Mesendoderm (in vitro differentiated cells): ENCODE data around the gene TMEM250.

Source experiments
- DNase-seq: peaks from one replicate; pipeline ENCODE4 v3.0.0; 2013
- H2AK5ac ChIP-seq: 2 replicates; pipeline ENCODE4 v1.6.1; 2013; ENCODE audit warnings: low read length, inconsistent platforms
- H2BK120ac ChIP-seq: 2 replicates; pipeline ENCODE4 v1.6.1; 2013; ENCODE audit warnings: low read depth, mild to moderate bottlenecking, low read length, moderate library complexity, mixed read lengths
- H2BK15ac ChIP-seq: replicated peaks from 2 replicates; pipeline ENCODE4 v1.6.1; 2013; ENCODE audit warnings: low read depth, mild to moderate bottlenecking, moderate library complexity
- H2BK5ac ChIP-seq: 2 replicates; pipeline ENCODE4 v1.6.1; 2013; ENCODE audit warnings: low read length, inconsistent platforms
- H3K18ac ChIP-seq: 2 replicates; pipeline ENCODE4 v1.6.1; 2013; ENCODE audit warnings: mild to moderate bottlenecking, low read length, mixed read lengths
- H3K23ac ChIP-seq: one replicate; pipeline ENCODE4 v1.6.1; 2013; ENCODE audit warnings: low read length
- H3K27ac ChIP-seq: 2 replicates; pipeline ENCODE4 v1.5.1; 2013; ENCODE audit warnings: low read depth, mild to moderate bottlenecking, inconsistent platforms, low read length, moderate library complexity
- H3K27me3 ChIP-seq: 2 replicates; pipeline ENCODE4 v1.6.1; 2013; ENCODE audit warnings: low read length, control low read depth, mild to moderate bottlenecking, inconsistent platforms; ENCODE audit not compliant: insufficient read depth, poor library complexity
- H3K36me3 ChIP-seq: 2 replicates; pipeline ENCODE4 v1.6.1; 2013; ENCODE audit warnings: low read length, inconsistent platforms; ENCODE audit not compliant: control insufficient read depth, insufficient read depth
- H3K4ac ChIP-seq: one replicate; pipeline ENCODE4 v1.6.1; 2013; ENCODE audit warnings: low read depth, mild to moderate bottlenecking, low read length, moderate library complexity
- H3K4me1 ChIP-seq: 2 replicates; pipeline ENCODE4 v1.6.1; 2013; ENCODE audit warnings: low read depth, low read length, inconsistent platforms; ENCODE audit not compliant: control insufficient read depth
- H3K4me2 ChIP-seq: 2 replicates; pipeline ENCODE4 v1.6.1; 2013; ENCODE audit warnings: low read length
- H3K4me3 ChIP-seq: 2 replicates; pipeline ENCODE4 v1.5.1; 2013; ENCODE audit warnings: mild to moderate bottlenecking, low read length
- H3K56ac ChIP-seq: one replicate; pipeline ENCODE4 v1.6.1; 2013; ENCODE audit warnings: low read length
- H3K79me1 ChIP-seq: 2 replicates; pipeline ENCODE4 v1.6.1; 2013; ENCODE audit warnings: low read length, inconsistent platforms
- H3K79me2 ChIP-seq: 2 replicates; pipeline ENCODE4 v1.6.1; 2013; ENCODE audit warnings: mild to moderate bottlenecking, low read length; ENCODE audit not compliant: control insufficient read depth, insufficient read depth
- H3K9ac ChIP-seq: 2 replicates; pipeline ENCODE4 v1.6.1; 2013; ENCODE audit warnings: low read length, inconsistent platforms
- H4K5ac ChIP-seq: one replicate; pipeline ENCODE4 v1.6.1; 2013; ENCODE audit warnings: low read length
- H4K8ac ChIP-seq: one replicate; pipeline ENCODE4 v1.6.1; 2013; ENCODE audit warnings: low read depth, mild to moderate bottlenecking, control low read depth, low read length, moderate library complexity
- WGBS: extraction: QIAGEN DNeasy Blood & Tissue Kit; methylation state at CpG from one replicate; pipeline ENCODE4 v1.1.7; 2013; ENCODE audit warnings: low lambda C conversion rate, missing lambda C conversion rate; ENCODE audit not compliant: insufficient coverage; ENCODE audit errors: extremely low coverage; 5-methylcytosine and 5-hydroxymethylcytosine counted together

Gene TMEM250

DNA sequence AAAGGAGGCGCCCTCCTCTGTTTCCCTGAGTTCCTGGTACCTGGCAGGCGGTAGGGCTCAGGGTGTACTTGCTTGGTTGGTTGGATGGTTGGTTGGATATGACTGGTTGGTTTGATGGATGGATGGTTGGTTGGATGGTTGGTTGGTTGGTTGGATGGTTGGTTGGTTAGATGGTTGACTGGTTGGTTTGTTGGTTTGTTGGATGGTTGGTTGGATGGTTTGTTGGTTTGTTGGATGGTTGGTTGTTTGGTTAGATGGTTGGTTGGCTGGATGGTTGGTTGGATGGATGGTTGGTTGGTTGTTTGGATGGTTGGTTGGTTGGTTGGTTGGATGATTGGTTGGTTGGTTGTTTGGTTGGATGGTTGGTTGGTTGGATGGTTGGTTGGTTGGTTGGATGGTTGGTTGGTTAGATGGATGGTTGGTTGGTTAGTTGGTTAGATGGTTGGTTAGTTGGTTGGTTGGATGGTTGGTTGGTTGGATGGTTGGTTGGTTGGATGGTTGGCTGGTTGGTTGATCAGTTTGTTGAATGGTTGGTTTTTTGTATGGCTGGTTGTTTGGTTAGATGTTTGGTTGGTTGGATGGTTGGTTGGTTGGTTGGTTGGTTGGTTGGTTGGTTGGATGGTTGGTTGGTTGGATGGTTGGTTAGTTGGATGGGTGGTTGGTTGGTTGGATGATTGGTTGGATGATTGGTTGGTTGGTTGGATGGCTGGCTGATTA, 6.5 kb upstream of the TMEM250 start:
- Histone ChIP-seq H2BK15ac (no peak overlapping the region), H3K18ac (no peak overlapping the region), H3K27ac (no peak overlapping the region), H3K79me2 (no peaks in the 10 kb centered on the region), H3K9ac (no peak overlapping the region), H2BK120ac (no peak overlapping the region), H3K4me1 (no peaks in the 10 kb centered on the region), H3K56ac (no peak overlapping the region), H3K27me3 (no peaks in the 10 kb centered on the region), H3K4me3 (no peak overlapping the region), H3K23ac (no peak overlapping the region), H3K36me3 (no peaks in the 10 kb centered on the region), H2AK5ac (no peak overlapping the region), H3K4me2 (no peak overlapping the region), H4K5ac (no peak overlapping the region), H3K4ac (no peak overlapping the region), H4K8ac (no peak overlapping the region), H2BK5ac (no peak overlapping the region), H3K79me1 (no peaks in the 10 kb centered on the region)
- no CpG with 5 or more reads among the region's 2 CpGs for whole genome bisulfite sequencing
- no peak for DNase-seq

DNA sequence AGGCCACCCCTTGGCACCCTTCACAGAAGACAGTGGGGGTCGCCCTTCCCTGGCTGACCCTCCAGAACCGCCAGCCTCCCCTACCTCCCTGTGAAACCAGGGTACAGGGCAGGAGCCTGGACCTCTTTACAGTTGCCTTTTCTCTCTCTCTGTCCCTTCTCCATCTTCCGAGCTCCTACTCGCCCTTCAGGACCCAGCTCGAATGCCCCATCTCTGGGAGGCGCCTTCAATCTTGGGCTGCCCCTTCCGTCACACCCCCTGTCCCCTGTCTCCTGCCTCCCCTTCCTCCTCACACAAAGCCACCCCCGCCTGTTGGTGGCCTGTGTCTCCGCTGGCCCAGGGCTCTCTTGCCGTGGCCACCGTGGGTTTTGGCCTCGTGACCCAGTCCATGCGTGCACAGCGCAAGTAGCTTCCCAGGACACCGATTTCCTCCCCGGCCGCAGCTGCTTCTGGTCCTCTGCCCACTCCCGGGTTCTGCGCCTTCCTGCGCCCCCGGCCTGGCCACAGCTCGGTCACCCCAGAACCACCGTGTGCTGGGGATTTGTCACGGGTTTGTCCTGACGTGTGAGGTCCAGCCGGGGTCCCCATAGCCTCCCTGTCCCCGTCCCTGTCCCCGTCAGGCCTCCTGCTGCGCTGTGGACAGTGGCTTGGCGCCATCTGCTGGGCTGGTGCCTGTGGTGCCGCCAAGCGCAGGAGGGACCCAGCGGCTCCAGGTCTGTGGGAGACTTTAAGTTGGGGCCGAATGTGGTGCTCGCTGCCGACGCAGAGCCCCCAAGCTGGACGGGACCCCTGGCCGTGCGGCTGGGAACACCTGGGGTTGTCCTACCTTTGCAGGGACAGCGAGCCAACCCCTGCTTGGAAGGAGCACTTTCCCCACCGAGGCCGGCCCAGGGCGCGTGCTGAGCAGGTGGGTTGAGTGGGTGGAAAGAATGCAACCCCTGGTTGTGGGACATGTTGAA, 4.0 kb upstream of the TMEM250 start:
- H2BK5ac ChIP-seq = no peak overlapping the region
- H2BK120ac ChIP-seq = no peak overlapping the region
- no peaks in the 10 kb centered on the region for H3K4me1 ChIP-seq
- no peak overlapping the region for H3K4me2 ChIP-seq
- peak overlapping the region; percentile 89 for H3K23ac ChIP-seq
- H3K56ac ChIP-seq = peak overlapping the region; percentile 49
- no peaks in the 10 kb centered on the region for H3K79me1 ChIP-seq
- no peak overlapping the region for H3K27ac ChIP-seq
- H4K8ac ChIP-seq = no peak overlapping the region
- H3K4me3 ChIP-seq = no peak overlapping the region
- no peak overlapping the region for H3K4ac ChIP-seq
- H2BK15ac ChIP-seq = no peak overlapping the region
- H3K18ac ChIP-seq = no peak overlapping the region
- DNase-seq = peak; percentile 57
- no peaks in the 10 kb centered on the region for H3K36me3 ChIP-seq
- H3K79me2 ChIP-seq = no peaks in the 10 kb centered on the region
- no peaks in the 10 kb centered on the region for H3K27me3 ChIP-seq
- H3K9ac ChIP-seq = no peak overlapping the region
- no peak overlapping the region for H2AK5ac ChIP-seq
- WGBS = no CpG with 5 or more reads among the region's 45 CpGs
- no peak overlapping the region for H4K5ac ChIP-seq

DNA sequence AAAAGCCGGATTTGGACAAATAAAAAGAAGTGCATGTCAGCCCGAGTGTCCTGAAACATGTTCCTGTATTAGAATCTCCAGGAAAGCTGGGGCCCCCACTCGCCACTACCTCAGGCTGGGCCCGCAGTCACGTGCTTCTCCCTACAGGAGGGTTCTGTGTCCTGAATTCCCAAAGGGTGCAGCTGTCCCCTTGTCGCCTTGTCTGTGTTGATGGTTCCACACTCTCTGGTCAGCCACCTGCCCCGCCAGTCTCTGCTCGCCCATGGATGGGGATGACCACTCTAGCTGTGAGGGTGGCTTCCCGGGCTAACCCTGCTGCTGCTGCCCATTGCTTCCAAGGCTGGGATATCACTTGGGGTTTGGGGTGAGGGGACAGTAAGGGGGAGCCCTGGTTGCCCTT, 3.1 kb upstream of the TMEM250 start:
- no peak overlapping the region for H2BK5ac ChIP-seq
- DNase-seq = no peak
- no peaks in the 10 kb centered on the region for H3K79me2 ChIP-seq
- H2AK5ac ChIP-seq = no peak overlapping the region
- H3K23ac ChIP-seq = no peak overlapping the region
- no peak overlapping the region for H4K8ac ChIP-seq
- no peak overlapping the region for H3K27ac ChIP-seq
- no peaks in the 10 kb centered on the region for H3K4me1 ChIP-seq
- H2BK120ac ChIP-seq = no peak overlapping the region
- H3K4me3 ChIP-seq = no peak overlapping the region
- H3K56ac ChIP-seq = no peak overlapping the region
- H3K4me2 ChIP-seq = no peak overlapping the region
- no peaks in the 10 kb centered on the region for H3K27me3 ChIP-seq
- no peak overlapping the region for H2BK15ac ChIP-seq
- H4K5ac ChIP-seq = no peak overlapping the region
- no peaks in the 10 kb centered on the region for H3K36me3 ChIP-seq
- no CpG with 5 or more reads among the region's 9 CpGs for WGBS
- no peak overlapping the region for H3K4ac ChIP-seq
- H3K79me1 ChIP-seq = peaks cover 8% of the 10 kb centered on the region
- no peak overlapping the region for H3K9ac ChIP-seq
- H3K18ac ChIP-seq = no peak overlapping the region

DNA sequence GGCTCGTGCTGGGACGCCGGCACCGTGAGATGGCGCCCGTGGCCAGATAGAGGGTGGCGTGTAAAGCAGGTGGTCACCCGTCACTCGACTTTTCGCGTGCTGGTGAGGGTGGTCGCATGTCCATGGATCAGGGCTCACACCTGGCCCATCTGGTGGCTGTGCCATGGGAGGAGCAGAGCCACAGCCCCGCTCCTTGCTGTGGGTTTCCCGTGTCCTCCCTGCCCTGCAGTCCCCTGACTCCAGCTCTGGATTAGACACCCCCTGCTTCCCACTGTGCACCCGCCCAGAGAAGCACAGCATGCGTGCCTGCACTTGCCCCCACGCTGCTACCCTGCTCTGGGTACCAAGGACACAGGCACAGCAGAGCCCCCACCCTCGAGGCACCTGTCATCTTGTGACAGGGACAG, 1.8 kb upstream of the TMEM250 start:
- H4K8ac ChIP-seq = no peak overlapping the region
- peaks cover 8% of the 10 kb centered on the region for H3K79me1 ChIP-seq
- H3K4me2 ChIP-seq = no peak overlapping the region
- no peaks in the 10 kb centered on the region for H3K79me2 ChIP-seq
- H3K18ac ChIP-seq = no peak overlapping the region
- no CpG with 5 or more reads among the region's 18 CpGs for WGBS
- H2BK120ac ChIP-seq = no peak overlapping the region
- H3K27ac ChIP-seq = no peak overlapping the region
- H4K5ac ChIP-seq = no peak overlapping the region
- no peak overlapping the region for H2BK5ac ChIP-seq
- no peak overlapping the region for H3K9ac ChIP-seq
- H3K4me3 ChIP-seq = no peak overlapping the region
- no peak overlapping the region for H2BK15ac ChIP-seq
- H3K4ac ChIP-seq = no peak overlapping the region
- DNase-seq = no peak
- H3K23ac ChIP-seq = no peak overlapping the region
- H3K56ac ChIP-seq = no peak overlapping the region
- H3K27me3 ChIP-seq = no peaks in the 10 kb centered on the region
- no peaks in the 10 kb centered on the region for H3K36me3 ChIP-seq
- no peaks in the 10 kb centered on the region for H3K4me1 ChIP-seq
- no peak overlapping the region for H2AK5ac ChIP-seq

DNA sequence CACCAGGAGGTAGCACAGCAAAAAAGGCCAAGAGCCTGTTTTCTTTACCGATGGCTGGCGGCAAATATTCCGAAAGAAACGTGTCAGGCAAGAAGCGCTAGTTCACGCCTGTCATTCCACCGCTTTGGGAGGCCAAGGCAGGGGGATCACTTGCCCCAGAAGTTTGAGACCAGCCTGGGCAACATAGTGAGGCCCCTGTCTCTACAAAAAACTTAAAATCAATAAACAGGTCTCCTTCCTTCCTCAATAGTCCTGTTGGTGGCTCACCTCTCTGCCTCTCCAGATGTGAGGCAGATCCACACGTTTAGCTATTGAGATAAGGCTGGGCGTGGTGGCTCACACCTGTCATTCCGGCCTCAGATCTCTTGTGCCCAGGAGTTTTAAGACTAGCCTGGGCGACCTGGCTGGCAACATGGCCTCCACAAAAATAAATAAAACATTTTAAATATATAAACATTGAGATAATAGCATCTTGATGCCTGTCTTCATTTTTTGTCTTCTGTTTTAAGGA, 1.3 kb upstream of the TMEM250 start:
- H3K79me1 ChIP-seq = peaks cover 9% of the 10 kb centered on the region
- no peak overlapping the region for H3K27ac ChIP-seq
- H2BK15ac ChIP-seq = no peak overlapping the region
- no peak overlapping the region for H4K5ac ChIP-seq
- H2BK120ac ChIP-seq = no peak overlapping the region
- peak overlapping the region; percentile 32 for H3K4me2 ChIP-seq
- no peak overlapping the region for H3K4ac ChIP-seq
- H2BK5ac ChIP-seq = no peak overlapping the region
- H3K36me3 ChIP-seq = no peaks in the 10 kb centered on the region
- no peaks in the 10 kb centered on the region for H3K4me1 ChIP-seq
- H3K79me2 ChIP-seq = no peaks in the 10 kb centered on the region
- H3K23ac ChIP-seq = peak overlapping the region; percentile 17
- H3K4me3 ChIP-seq = no peak overlapping the region
- DNase-seq = no peak
- no peaks in the 10 kb centered on the region for H3K27me3 ChIP-seq
- H3K18ac ChIP-seq = no peak overlapping the region
- H4K8ac ChIP-seq = no peak overlapping the region
- no CpG with 5 or more reads among the region's 11 CpGs for WGBS
- peak overlapping the region; percentile 93 for H3K9ac ChIP-seq
- H2AK5ac ChIP-seq = no peak overlapping the region
- H3K56ac ChIP-seq = peak overlapping the region; percentile 94
